ENCODE results near the gene ANKZF1. TPM values are rescaled to one million over a fixed set of nuclear protein-coding genes. Genes with fewer than 3 reads are reported as not detected.
"Not testable (repeated sequence)": the region's sequence is repeated elsewhere in the genome, so short reads cannot be mapped to it uniquely, and the experiment has no call there.

ANKZF1 gene, protein sequence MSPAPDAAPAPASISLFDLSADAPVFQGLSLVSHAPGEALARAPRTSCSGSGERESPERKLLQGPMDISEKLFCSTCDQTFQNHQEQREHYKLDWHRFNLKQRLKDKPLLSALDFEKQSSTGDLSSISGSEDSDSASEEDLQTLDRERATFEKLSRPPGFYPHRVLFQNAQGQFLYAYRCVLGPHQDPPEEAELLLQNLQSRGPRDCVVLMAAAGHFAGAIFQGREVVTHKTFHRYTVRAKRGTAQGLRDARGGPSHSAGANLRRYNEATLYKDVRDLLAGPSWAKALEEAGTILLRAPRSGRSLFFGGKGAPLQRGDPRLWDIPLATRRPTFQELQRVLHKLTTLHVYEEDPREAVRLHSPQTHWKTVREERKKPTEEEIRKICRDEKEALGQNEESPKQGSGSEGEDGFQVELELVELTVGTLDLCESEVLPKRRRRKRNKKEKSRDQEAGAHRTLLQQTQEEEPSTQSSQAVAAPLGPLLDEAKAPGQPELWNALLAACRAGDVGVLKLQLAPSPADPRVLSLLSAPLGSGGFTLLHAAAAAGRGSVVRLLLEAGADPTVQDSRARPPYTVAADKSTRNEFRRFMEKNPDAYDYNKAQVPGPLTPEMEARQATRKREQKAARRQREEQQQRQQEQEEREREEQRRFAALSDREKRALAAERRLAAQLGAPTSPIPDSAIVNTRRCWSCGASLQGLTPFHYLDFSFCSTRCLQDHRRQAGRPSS
- 26.8 TPM for polyA plus RNA-seq (ENCODE audit: insufficient read length)

DNA sequence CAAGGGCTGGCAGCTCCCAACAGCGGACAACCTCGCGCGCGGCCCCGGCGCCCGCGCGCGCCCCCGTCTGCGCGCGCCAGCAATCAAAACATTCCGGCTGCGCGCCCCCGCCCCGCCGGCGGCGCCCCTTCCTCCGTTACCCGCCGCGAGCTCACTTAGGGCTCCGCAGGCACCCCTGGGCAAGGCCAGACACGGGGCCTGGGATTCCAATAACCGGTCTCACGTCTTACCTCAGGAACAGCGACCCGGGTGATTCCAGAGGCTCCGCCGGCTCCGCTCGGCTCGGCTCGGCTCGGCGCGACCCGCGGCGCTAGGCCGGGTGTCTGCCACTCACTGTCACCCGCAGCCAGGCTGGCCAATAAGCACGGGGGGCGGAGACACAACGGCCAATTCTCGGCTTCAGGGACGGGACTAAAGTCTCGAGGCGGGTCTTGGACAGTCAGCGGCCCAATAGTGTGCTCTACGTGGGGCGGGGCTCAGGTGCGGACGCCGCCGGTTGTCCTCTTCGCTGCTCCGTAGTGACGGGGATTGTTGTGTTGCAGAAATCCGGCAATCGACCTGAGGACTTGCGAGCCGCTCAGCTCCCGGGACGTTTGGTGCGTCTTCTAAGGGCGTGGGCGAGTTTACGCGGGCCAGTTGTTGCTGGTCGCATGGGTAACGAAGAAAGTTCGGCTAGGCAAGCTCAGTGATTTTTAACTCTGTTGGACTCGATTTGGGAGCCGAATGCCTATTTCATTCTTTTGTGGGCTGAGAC, at the start of gene ANKZF1, which contains the start of gene ATG9A:
TSS of gene ANKZF1 (plus strand) at position 502 of the 754 bp plus-strand sequence. CDS start 452 bp downstream, outside the sequence.
TSS of gene ATG9A (minus strand) at position 332 of the 754 bp plus-strand sequence. CDS start 1,612 bp downstream, outside the sequence.
- DNase-seq (ENCODE audit: low read depth) = peak; percentile 94

DNA sequence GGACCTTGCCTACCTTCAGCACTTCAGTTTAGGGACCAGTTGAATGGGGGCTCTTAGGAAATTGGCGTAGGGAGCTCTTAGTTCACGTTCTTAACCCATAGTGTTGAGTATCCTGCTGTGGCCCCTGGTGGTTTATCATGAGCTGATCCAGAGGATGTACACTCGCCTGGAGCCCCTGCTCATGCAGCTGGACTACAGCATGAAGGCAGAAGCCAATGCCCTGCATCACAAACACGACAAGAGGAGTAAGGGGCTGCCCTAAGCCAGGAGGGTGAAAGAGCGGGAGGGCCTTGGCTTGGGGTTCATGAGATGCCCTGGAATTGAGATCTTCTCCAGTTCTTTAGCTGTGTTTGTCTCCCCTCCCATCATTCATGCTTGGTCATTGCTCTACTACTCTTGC, 48.6 kb upstream of the ANKZF1 start:
- no peak for DNase-seq (ENCODE audit: low read depth)

DNA sequence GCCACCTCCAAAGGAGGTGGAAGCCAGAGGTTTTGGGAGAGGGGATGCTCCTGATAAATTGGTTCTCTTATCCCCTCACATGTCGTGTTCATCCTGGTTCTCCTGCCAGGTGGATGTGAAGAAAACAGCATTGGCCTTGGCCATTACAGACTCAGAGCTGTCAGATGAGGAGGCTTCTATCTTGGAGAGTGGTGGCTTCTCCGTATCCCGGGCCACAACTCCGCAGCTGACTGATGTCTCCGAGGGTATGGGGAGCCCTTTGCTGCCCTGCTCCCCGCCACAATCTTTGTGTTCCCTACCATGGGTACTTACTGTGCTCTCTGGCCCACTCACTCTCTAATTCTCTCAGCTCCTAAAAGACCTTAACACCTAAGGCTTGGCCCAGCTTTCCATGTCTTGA, 48.1 kb upstream of the ANKZF1 start:
- DNase-seq (ENCODE audit: low read depth) = no peak

DNA sequence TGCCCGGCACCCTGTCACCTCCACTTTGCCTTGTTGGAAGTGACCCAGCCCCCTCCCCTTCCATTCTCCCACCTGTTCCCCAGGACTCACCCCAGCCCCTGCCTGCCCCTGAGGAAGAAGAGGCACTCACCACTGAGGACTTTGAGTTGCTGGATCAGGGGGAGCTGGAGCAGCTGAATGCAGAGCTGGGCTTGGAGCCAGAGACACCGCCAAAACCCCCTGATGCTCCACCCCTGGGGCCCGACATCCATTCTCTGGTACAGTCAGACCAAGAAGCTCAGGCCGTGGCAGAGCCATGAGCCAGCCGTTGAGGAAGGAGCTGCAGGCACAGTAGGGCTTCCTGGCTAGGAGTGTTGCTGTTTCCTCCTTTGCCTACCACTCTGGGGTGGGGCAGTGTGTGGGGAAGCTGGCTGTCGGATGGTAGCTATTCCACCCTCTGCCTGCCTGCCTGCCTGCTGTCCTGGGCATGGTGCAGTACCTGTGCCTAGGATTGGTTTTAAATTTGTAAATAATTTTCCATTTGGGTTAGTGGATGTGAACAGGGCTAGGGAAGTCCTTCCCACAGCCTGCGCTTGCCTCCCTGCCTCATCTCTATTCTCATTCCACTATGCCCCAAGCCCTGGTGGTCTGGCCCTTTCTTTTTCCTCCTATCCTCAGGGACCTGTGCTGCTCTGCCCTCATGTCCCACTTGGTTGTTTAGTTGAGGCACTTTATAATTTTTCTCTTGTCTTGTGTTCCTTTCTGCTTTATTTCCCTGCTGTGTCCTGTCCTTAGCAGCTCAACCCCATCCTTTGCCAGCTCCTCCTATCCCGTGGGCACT, 47.1 kb upstream of the ANKZF1 start:
- DNase-seq (ENCODE audit: low read depth) = no peak

DNA sequence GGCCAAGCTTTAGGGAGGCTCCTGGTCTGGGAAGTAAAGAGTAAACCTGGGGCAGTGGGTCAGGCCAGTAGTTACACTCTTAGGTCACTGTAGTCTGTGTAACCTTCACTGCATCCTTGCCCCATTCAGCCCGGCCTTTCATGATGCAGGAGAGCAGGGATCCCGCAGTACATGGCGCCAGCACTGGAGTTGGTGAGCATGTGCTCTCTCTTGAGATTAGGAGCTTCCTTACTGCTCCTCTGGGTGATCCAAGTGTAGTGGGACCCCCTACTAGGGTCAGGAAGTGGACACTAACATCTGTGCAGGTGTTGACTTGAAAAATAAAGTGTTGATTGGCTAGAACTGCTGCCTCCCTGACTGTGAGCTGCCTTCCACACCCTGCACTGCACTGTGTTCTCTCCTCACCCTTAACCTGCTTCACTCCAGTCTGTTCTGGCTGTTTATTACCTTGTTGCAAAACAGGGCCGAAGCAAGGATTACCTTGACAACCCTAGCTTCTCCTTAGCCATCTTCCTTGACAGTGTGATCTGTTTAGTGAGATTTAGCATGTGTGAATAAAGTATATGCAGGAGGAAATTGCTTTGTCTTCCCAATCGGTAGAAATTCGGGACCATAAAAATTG, 46.3 kb upstream of the ANKZF1 start:
- DNase-seq (ENCODE audit: low read depth) = no peak

DNA sequence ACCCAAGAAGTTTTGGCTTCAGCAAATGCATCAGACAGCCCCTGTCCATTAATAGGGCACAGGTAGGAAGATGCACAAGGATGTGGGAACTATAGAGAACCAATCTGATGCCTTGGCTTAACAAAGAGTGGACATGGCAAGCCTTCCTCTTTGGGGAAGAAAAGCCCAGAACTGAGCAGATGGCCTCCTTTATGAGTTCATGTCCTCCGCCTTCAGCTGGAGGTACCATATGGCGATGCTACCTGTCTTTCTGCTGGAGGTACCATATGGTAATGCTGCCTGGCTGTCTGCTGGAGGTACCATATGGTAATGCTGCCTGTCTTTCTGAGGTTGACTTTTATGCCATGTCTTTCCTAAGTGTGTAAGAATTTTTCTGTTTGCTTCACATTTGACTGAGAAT, 45.5 kb upstream of the ANKZF1 start:
- no peak for DNase-seq (ENCODE audit: low read depth)

DNA sequence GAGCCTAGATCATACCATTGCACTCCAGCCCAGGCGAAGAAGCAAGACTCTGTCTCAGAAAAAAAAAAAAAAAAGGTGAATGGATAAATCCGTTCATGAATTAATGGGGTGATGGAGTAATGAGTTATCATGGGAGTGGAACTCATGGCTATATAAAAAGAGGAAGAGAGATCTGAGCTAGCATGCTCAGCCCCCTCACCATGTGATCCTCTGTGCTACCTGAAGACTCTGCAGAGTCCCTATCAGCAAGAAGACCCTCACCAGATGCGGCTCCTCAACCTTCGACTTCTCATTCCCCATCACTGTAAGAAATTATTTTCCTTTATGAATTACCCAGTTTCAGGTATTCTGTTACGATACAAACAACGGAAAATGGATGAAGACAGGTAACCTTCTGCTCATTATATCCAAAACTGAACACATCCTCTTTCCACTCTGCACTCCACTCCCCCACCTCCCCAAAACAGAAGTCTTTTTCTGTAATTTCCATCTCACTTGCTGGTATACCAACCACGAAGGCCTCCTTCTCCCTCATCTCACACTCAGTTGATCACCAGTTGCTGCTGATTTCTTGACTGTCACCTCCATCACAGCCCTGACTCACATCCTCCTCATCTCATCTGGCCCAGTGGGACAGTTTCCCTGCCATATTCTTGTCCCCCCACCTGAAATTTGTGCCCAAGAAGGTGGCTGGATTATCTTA, 42.7 kb upstream of the ANKZF1 start:
- DNase-seq (ENCODE audit: low read depth) = no peak

DNA sequence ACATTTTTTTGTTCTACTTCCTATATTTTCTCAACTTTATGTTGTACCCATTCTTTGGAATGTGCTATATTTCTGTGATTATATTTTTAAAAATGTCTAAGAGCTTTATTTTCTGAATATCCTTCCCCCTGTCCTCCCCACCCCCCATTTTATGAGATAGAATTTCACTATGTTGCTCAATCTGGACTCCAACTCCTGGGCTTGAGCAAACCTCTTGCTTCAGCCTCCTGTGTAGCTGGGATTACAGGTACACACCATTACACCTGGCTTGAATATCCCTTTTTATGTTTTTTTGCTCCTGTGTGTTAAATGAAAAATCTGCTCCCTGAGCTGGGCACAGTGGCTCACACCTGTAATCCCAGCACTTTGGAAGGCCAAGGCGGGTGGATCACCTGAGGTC, 32.2 kb upstream of the ANKZF1 start:
- no peak for DNase-seq (ENCODE audit: low read depth)

DNA sequence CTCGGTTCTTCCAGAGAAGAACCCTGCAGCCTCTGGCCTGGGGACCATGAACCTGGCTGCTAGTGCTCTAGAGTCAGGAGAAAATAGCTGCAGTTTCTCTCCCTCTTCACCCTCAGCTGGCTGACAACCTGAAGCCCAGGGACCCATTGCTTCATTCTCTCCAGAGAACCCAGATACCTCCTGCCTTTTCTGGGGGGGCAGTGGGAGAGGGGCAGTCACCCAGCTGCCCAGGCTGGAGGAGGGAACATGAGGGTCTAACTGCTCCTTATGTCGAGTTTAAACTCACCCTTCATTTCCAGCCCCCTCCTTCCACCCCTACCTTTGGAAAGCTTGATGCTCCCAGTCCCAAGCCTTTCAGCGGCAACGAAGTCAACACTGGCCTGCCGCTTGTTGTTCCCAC, 30.6 kb upstream of the ANKZF1 start:
- no peak for DNase-seq (ENCODE audit: low read depth)

DNA sequence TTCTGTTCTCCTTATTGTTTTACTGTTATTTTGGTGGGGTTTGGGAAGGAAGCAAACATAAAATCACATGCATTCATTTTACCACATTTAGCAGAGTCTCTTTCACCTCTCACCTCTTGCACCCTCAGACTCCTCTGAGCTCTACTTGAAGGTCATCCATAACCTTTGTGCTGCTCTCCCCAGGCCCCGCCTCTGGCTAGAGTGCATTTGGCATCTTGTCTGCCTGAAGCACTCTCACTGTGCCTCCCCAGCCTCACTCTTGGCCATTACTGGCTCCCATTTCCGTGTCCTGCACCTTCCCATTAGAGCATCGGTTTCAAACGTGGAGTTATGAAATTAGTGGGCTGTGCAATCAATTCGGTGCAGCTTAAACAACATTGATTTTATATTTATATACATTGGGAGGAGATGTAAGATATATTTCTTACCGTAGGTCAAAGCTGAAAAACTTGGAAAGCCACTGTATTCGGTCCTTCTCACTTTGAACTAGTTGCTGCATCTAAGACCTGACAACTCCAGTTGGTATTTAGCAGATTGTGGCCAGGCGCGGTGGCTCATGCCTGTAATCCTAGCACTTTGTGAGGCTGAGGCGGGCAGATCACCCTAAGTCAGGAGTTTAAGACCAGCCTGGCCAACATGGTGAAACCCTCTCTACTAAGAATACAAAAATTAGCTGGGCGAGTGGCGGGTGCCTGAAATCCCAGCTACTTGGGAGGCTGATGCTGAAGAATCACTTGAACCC, 30.0 kb upstream of the ANKZF1 start:
- DNase-seq (ENCODE audit: low read depth) = no peak

DNA sequence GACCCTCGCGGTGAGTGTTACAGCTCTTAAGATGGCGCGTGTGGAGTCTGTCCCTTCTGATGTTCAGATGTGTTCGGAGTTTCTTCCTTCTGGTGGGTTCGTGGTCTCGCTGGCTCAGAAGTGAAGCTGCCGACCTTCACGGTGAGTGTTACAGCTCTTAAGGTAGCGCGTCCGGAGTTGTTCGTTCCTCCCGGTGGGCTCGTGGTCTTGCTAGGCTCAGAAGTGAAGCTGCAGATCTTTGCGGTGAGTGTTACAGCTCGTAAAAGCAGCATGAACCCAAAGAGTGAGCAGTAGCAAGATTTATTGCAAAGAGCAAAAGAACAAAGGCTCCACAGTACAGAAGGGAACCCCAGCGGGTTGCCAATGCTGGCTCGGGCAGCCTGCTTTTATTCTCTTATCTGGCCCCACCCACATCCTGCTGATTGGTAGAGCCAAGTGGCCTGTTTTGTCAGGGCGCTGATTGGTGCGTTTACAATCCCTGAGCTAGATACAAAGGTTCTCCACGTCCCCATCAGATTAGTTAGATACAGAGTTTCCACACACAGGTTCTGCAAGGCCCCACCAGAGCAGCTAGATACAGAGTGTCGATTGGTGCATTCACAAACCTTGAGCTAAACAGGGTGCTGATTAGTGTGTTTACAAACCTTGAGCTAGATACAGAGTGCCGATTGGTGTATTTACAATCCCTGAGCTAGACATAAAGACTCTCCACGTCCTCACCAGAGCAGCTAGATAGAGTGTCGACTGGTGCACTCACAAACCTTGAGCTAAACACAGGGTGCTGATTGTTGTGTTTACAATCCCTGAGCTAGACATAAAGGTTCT, 28.9 kb upstream of the ANKZF1 start:
- DNase-seq (ENCODE audit: low read depth) = not testable (repeated sequence)

DNA sequence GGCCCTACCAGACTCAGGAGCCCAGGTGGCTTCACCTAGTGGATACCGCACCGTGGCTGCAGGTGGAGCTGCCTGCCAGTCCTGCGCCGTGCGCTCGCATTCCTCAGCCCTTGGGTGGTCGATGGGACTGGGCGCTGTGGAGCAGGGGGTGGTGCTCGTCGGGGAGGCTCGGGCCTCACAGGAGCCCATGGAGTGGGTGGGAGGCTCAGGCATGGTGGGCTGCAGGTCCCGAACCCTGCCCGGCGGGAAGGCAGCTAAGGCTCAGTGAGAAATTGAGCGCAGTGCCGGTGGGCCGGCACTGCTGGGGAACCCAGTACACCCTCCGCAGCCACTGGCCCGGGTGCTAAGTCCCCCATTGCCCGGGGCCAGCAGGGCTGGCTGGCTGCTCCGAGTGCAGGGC, 28.3 kb upstream of the ANKZF1 start:
- not testable (repeated sequence) for DNase-seq (ENCODE audit: low read depth)

DNA sequence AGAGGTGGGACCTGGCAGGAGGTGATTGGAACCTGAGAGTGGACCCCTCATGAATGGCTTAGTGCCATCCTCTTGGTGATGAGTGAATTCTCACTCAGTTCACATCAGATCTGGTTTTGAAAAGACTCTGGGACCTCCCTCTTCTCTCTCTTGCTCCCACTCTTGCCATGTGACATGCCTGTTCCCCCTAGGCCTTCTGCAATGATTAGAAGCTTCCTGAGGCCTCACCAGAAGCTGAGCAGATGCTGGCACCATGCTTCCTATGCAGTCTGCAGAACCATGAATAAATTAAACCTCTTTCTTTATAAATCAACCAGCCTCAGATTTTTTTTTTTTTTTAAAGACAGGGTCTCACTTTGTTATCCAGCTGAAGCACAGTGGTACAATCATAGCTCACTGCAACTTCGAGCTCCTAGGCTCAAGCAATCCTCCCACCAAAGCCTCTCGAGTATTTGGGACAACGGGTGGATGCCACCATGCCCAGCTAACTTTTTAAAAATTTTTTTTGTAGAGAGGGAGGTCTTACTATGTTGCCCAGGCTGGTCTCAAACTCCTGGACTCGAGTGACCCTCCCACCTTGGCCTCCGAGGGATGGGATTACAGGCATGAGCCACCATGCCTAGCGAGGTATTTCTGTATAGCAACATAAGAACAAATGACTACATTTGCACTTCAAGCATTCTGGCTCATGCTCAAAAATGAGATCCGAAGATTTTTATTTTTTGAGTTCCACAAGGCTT, 25.0 kb upstream of the ANKZF1 start:
- no peak for DNase-seq (ENCODE audit: low read depth)

DNA sequence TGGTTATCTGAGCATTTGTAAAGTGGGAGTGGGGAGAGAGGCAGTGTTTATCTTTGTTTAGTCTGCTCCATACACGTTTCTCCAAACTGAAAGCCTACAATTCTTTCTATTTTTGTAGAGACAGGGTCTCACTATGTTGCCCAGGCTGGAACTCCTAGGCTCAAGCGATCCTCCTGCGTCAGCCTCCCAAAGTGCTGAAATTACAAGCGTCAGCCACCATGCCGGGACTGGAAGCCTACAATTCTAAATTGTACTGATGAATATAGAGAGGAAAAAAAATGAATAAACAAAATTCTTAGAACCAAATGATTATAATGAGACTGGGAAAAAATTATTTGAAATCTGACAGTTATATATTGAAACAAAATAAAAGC, 24.5 kb upstream of the ANKZF1 start:
- no peak for DNase-seq (ENCODE audit: low read depth)

DNA sequence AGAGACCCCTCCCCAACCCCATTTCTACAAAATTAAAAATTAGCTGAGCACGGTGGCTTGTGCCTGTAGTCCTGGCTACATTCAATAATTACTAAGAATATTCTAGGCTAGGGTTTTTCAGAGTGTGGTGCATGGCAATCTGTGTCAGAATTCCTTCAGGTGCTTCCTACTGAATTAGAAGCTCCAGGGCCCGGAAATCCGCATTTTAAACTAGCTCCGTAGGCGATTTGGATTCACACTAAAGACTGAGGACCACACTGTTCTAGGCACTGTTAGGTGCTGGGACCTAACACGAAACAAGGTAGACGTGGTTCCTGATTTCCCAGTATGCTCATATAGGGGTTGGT, 23.7 kb upstream of the ANKZF1 start:
- no peak for DNase-seq (ENCODE audit: low read depth)

DNA sequence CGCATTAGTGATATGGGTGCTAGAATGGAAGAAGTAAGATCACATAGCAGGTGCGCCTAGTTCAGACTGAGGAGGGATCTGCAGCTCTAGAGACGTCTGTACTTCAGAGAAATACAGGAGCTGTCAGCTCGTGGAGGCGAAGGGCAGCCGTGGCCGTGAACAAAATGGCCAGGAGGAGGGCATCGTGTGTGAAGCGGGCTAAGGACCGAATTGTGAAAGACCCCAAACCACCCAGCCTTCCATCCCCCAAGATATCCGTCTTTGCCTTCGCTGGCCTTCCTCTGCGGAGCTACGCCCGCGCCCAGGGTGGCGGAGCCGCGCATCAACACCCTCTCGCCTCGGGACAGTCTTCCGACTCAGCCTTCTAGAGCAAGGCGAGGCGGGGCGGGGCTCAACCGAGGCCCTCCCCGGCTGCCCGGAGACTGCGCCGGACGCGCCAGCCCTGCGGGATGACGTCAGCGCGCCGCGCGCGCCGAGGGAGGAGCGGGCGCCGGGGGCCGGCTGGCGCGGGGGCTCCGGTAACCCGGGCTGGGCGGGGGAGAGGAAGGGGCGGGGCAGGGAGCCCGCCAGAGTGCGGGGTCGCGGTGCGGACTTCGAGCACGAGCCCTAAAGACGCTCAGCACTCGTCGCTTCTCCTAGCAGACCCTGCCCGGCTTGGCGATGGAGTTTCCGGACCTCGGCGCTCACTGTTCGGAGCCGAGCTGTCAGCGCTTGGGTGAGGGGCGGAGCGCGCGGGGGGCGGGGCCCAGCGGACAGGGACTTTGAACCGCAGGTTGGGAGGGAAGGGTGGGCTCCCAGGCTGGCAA, 23.1 kb upstream of the ANKZF1 start, which contains the start of gene ZFAND2B:
TSS of gene ZFAND2B (plus strand) at position 455 of the 806 bp plus-strand sequence. CDS start at position 661, 206 bp downstream.
- peak; percentile 88 for DNase-seq (ENCODE audit: low read depth)
